ENCODE measurements around the gene PTGIS. TPM values are rescaled to one million over a fixed set of nuclear protein-coding genes. Genes with fewer than 3 reads are reported as not detected.

The PTGIS gene
- total RNA-seq, 1 experiment from 2014 or later, result 26.9 TPM

DNA sequence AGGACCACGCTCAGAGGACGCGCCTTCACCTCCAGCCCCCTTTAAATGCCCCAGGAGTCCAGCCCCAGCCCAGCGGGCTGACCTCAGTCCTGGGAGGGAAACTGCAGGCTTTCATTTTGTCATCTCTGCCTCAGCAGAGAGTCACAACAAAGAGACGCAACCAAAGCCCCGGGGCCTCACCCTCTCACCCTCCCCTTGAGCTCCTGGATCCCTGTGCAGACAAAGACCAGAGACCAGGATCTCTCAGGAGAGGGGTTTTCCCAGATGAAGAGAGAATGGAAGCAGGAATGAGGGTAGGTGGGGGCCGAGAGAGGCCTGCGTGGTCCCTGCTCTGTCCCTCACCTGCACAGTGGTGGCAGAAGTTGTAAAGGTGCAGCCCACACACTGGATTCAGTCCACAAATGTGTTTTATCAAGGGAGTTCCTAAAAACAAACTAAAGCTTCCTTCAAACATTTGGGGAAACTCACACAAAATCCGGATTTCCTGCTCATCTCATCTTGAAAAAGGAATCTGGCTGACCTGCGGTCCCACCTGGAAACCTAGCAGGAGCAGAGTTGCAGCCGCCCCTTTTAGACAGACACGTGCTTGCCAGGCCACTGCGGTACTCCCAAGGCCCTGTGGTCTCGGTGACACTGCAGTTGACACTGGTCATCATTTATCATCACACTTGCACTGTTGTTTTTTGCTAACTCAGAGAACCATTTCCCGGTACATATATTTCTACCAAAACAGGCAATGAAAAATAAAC lies 27.1 kb downstream of the PTGIS start:
- H2AFZ ChIP-seq, result no peak overlapping the region
- no peak overlapping the region for H3K4me3 ChIP-seq
- H3K9me2 ChIP-seq (ENCODE audit: insufficient read depth), result no peaks in the 10 kb centered on the region
- H3K79me2 ChIP-seq (ENCODE audit: low read depth), result no peaks in the 10 kb centered on the region
- H3K36me3 ChIP-seq (ENCODE audit: low read depth), result peaks cover 9% of the 10 kb centered on the region; the same call in 1 of the 2 replicates
- H3K4me2 ChIP-seq, result no peak overlapping the region
- intact Hi-C loops (cut with micrococcal nuclease; ENCODE audit: unreplicated experiment), result loop anchor here (1.0 to 5.0 kb wide), 4 partner anchors 63 to 386 kb away; no protein-coding TSS in a partner anchor
- peaks cover 26% of the 10 kb centered on the region for H3K4me1 ChIP-seq (replicated peaks; ENCODE audit: insufficient read depth)
- H3K9me3 ChIP-seq (ENCODE audit: insufficient read depth, low read depth), result no peaks in the 10 kb centered on the region
- ChIA-PET CTCF (interaction anchor here (0.6 to 4.9 kb wide), 13 partner anchors 12 to 305 kb away, joined by 3 to 75 read pairs (median 4); no protein-coding TSS in a partner anchor), POLR2A (ENCODE audit: unreplicated experiment) (no interaction called here)
- DNase-seq, result no peak
- no peak overlapping the region for H3K27ac ChIP-seq
- peaks cover 53% of the 10 kb centered on the region for H3F3A ChIP-seq (ENCODE audit: insufficient read depth, low read depth)
- TF ChIP-seq, protein P1, sequence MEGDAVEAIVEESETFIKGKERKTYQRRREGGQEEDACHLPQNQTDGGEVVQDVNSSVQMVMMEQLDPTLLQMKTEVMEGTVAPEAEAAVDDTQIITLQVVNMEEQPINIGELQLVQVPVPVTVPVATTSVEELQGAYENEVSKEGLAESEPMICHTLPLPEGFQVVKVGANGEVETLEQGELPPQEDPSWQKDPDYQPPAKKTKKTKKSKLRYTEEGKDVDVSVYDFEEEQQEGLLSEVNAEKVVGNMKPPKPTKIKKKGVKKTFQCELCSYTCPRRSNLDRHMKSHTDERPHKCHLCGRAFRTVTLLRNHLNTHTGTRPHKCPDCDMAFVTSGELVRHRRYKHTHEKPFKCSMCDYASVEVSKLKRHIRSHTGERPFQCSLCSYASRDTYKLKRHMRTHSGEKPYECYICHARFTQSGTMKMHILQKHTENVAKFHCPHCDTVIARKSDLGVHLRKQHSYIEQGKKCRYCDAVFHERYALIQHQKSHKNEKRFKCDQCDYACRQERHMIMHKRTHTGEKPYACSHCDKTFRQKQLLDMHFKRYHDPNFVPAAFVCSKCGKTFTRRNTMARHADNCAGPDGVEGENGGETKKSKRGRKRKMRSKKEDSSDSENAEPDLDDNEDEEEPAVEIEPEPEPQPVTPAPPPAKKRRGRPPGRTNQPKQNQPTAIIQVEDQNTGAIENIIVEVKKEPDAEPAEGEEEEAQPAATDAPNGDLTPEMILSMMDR (conservative IDR thresholded peaks at IDR 0.05), result no peak
- TF ChIP-seq EZH2 (IDR thresholded peaks at IDR 0.05; ENCODE audit: low read depth), result no peak
- H3K27me3 ChIP-seq (ENCODE audit: insufficient read depth, low read depth), result no peaks in the 10 kb centered on the region
- no TSS peak for BruUV-seq (replicated peaks)
- no peaks in the 10 kb centered on the region for H4K20me1 ChIP-seq (ENCODE audit: insufficient read depth)

DNA sequence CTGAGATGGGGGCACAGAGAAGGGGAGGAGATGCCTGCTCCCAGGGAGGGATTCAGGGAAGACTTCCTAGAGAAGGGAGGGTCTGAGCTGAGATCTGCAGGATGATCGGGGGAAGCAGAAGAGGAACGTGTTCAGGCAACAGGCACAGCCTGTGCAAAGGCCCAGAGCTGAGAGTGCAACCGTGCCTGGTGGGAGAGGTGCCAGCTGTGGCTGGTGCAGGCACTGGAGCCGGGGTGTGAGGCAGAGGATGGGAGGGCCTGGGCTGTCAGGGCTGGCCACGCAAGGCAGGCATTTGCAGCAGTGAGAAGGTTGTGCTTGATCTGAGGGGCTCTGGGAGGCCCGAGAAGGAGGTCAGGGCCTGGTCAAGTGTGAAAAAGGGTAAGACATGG lies 27.7 kb downstream of the PTGIS start:
- Histone ChIP-seq H3K9me2 (ENCODE audit: insufficient read depth) (no peaks in the 10 kb centered on the region), H3K9me3 (ENCODE audit: insufficient read depth, low read depth) (no peaks in the 10 kb centered on the region), H3K4me3 (no peak overlapping the region), H3K27me3 (ENCODE audit: insufficient read depth, low read depth) (no peaks in the 10 kb centered on the region), H3K27ac (no peak overlapping the region), H3K4me1 (replicated peaks; ENCODE audit: insufficient read depth) (peaks cover 33% of the 10 kb centered on the region), H3K79me2 (ENCODE audit: low read depth) (no peaks in the 10 kb centered on the region), H2AFZ (no peak overlapping the region), H3F3A (ENCODE audit: insufficient read depth, low read depth) (peaks cover 59% of the 10 kb centered on the region), H3K36me3 (ENCODE audit: low read depth) (0 out of 2 replicates have a peak, but pooled peaks cover 12% of the 10 kb centered on the region), H4K20me1 (ENCODE audit: insufficient read depth) (no peaks in the 10 kb centered on the region), H3K4me2 (no peak overlapping the region)
- CTCF ChIA-PET, result interaction anchor here (0.6 to 4.9 kb wide), 7 partner anchors 18 to 209 kb away, joined by 3 to 75 read pairs (median 5); no protein-coding TSS in a partner anchor
- POLR2A ChIA-PET (ENCODE audit: unreplicated experiment), result interaction anchor here (0.5 kb wide), 1 partner anchor 360 kb away, joined by 3 read pairs; no protein-coding TSS in a partner anchor
- BruUV-seq (replicated peaks), result no TSS peak
- DNase-seq, result no peak
- TF ChIP-seq, protein P1 (conservative IDR thresholded peaks at IDR 0.05), result no peak
- no peak for TF ChIP-seq EZH2 (IDR thresholded peaks at IDR 0.05; ENCODE audit: low read depth)
- intact Hi-C loops (cut with micrococcal nuclease; ENCODE audit: unreplicated experiment), result loop anchor here (5.0 kb wide), 1 partner anchor 387 kb away; no protein-coding TSS in a partner anchor

DNA sequence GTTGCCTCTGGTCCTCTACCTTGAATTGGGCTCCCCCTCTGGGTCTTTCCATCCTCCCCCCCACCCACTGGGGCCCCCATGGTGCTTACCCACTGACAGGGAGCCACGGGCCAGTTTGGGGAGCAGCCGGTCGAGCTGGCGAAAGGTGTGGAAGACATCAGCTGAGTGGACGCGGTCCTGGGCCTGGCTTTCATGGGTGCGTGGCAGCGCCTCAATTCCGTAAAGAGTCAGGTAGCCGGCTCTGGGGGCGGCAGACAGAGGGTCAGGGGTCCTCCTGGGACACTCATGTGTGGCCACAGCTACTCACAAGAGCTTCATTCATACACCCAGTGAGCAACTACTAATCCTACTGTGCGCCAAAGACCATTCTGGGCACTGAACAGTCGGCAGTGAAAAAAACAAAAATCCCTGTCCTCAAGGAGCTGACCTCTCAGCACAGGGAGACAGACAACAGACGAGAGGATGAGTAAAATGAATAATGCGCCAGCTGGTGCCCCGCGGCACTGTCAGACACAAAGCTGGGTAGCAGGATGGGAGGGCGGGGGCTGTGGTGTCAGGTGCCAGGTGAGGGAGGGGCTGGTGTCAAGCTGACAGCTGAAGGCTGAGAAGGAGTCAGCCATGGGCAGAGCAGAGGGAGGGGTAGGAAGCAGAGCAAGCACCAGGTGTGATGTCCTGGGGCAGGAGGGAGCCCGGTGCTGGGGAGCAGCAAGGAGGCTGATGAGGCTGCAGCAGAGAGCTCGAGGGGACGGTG lies 28.3 kb downstream of the PTGIS start:
- Histone ChIP-seq H3K27me3 (ENCODE audit: insufficient read depth, low read depth) (no peaks in the 10 kb centered on the region), H3K36me3 (ENCODE audit: low read depth) (0 out of 2 replicates have a peak, but pooled peaks cover 12% of the 10 kb centered on the region), H2AFZ (no peak overlapping the region), H3K9me3 (ENCODE audit: insufficient read depth, low read depth) (no peaks in the 10 kb centered on the region), H3K4me2 (no peak overlapping the region), H3K27ac (no peak overlapping the region), H3K4me1 (replicated peaks; ENCODE audit: insufficient read depth) (peaks cover 38% of the 10 kb centered on the region), H4K20me1 (ENCODE audit: insufficient read depth) (no peaks in the 10 kb centered on the region), H3K4me3 (no peak overlapping the region), H3K9me2 (ENCODE audit: insufficient read depth) (no peaks in the 10 kb centered on the region), H3F3A (ENCODE audit: insufficient read depth, low read depth) (peaks cover 60% of the 10 kb centered on the region), H3K79me2 (ENCODE audit: low read depth) (no peaks in the 10 kb centered on the region)
- POLR2A ChIA-PET (ENCODE audit: unreplicated experiment), result interaction anchor here (0.5 kb wide), 1 partner anchor 361 kb away, joined by 3 read pairs; no protein-coding TSS in a partner anchor
- CTCF ChIA-PET, result interaction anchor here (0.6 to 4.9 kb wide), 7 partner anchors 19 to 208 kb away, joined by 3 to 75 read pairs (median 5); no protein-coding TSS in a partner anchor
- no peak for TF ChIP-seq EZH2 (IDR thresholded peaks at IDR 0.05; ENCODE audit: low read depth)
- TF ChIP-seq, protein P1 (conservative IDR thresholded peaks at IDR 0.05), result no peak
- BruUV-seq (replicated peaks), result no TSS peak
- no peak for DNase-seq
- intact Hi-C loops (cut with micrococcal nuclease; ENCODE audit: unreplicated experiment), result loop anchor here (5.0 kb wide), 1 partner anchor 388 kb away; no protein-coding TSS in a partner anchor

Data from PC-9 (cell line).